HG03521 (cell line): ENCODE measurements around the gene MRPL27.

Experiments used
- ATAC-seq: cut with Tn5 transposase; IDR thresholded peaks from one replicate; pipeline ENCODE4 v1.9.1; 2021; ENCODE audit warnings: mild to moderate bottlenecking, moderate library complexity; ENCODE audit not compliant: unreplicated experiment

MRPL27 gene

GRCh38 chr17:50361561-50362480 lies 11.2 kb downstream of the MRPL27 start:
- ATAC-seq: peak; percentile 55

GRCh38 chr17:50360486-50361115 lies 12.4 kb downstream of the MRPL27 start:
- no peak for ATAC-seq

- no peak for ATAC-seq
These were observed 13.0 kb downstream of the MRPL27 start for GRCh38 chr17:50359998-50360461.

GRCh38 chr17:50359005-50359699 lies 13.8 kb downstream of the MRPL27 start:
- ATAC-seq: no peak

GRCh38 chr17:50358177-50358576 lies 14.8 kb downstream of the MRPL27 start:
- no peak for ATAC-seq

- no peak for ATAC-seq
These were observed 16.0 kb downstream of the MRPL27 start for GRCh38 chr17:50356892-50357510.

- ATAC-seq: no peak
These were observed 16.6 kb downstream of the MRPL27 start for GRCh38 chr17:50356418-50356817.

- ATAC-seq: no peak
These were observed 17.2 kb downstream of the MRPL27 start for GRCh38 chr17:50355701-50356341.

- ATAC-seq: no peak
These were observed 17.7 kb downstream of the MRPL27 start for GRCh38 chr17:50355336-50355700.

- ATAC-seq: no peak
These were observed 18.2 kb downstream of the MRPL27 start for GRCh38 chr17:50354776-50355175.

- no peak for ATAC-seq
These were observed 18.8 kb downstream of the MRPL27 start for GRCh38 chr17:50354198-50354597.

- ATAC-seq: no peak
These were observed 19.3 kb downstream of the MRPL27 start for GRCh38 chr17:50353600-50354195.

- no peak for ATAC-seq
These were observed 20.0 kb downstream of the MRPL27 start for GRCh38 chr17:50352693-50353599.

- no peak for ATAC-seq
These were observed 20.8 kb downstream of the MRPL27 start for GRCh38 chr17:50352072-50352692.

- no peak for ATAC-seq
These were observed 22.3 kb downstream of the MRPL27 start for GRCh38 chr17:50350733-50351132.

- ATAC-seq: no peak
These were observed 23.8 kb downstream of the MRPL27 start for GRCh38 chr17:50349243-50349600.

GRCh38 chr17:50348522-50349242 lies 24.3 kb downstream of the MRPL27 start:
- ATAC-seq: no peak

GRCh38 chr17:50347894-50348291 lies 25.1 kb downstream of the MRPL27 start:
- no peak for ATAC-seq
